ENCODE results near the gene GOPC.

DNA sequence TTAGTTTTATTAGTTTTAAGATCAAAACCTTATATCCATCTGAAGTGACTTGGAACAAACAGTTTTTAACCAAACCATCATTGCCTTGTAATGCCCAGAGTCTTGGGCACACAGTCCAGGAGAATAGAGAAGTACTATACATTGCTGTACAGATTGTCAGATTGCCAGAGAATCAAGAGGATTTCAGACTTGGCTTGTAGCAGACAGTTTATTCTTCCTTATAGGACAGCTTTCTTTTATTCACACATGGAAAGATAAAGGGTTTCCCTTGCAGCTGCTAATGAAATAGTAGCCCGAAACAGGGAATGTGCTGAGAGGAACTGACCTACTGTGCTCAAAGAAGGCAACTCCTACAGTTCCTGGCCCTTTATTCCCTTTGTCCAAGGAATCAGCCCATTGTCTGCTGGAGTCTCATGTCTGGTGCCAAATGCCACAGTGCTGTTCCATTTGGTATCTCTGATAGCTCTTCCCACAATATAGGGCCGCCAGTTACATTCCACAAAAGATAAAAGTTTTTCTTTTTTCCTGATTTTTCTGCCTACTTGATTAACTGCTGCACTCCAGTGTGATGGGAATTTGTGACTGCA lies 89.2 kb downstream of the GOPC start:
- TF ChIP-seq POLR2A (IDR thresholded peaks at IDR 0.05) = no peak
- TF ChIP-seq, protein P1, sequence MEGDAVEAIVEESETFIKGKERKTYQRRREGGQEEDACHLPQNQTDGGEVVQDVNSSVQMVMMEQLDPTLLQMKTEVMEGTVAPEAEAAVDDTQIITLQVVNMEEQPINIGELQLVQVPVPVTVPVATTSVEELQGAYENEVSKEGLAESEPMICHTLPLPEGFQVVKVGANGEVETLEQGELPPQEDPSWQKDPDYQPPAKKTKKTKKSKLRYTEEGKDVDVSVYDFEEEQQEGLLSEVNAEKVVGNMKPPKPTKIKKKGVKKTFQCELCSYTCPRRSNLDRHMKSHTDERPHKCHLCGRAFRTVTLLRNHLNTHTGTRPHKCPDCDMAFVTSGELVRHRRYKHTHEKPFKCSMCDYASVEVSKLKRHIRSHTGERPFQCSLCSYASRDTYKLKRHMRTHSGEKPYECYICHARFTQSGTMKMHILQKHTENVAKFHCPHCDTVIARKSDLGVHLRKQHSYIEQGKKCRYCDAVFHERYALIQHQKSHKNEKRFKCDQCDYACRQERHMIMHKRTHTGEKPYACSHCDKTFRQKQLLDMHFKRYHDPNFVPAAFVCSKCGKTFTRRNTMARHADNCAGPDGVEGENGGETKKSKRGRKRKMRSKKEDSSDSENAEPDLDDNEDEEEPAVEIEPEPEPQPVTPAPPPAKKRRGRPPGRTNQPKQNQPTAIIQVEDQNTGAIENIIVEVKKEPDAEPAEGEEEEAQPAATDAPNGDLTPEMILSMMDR (IDR thresholded peaks at IDR 0.05) = no peak
